Suppressor macrophage treated with lipopolysaccharide for 4 hours (primary cell): Measurements from ENCODE around the gene NTMT2.
"Not testable (repeated sequence)": the region's sequence is repeated elsewhere in the genome, so short reads cannot be mapped to it uniquely, and the experiment has no call there.

Source experiments
- DNase-seq: peaks from one replicate; pipeline ENCODE4 v3.0.0-alpha.2; 2020

NTMT2 gene

DNA sequence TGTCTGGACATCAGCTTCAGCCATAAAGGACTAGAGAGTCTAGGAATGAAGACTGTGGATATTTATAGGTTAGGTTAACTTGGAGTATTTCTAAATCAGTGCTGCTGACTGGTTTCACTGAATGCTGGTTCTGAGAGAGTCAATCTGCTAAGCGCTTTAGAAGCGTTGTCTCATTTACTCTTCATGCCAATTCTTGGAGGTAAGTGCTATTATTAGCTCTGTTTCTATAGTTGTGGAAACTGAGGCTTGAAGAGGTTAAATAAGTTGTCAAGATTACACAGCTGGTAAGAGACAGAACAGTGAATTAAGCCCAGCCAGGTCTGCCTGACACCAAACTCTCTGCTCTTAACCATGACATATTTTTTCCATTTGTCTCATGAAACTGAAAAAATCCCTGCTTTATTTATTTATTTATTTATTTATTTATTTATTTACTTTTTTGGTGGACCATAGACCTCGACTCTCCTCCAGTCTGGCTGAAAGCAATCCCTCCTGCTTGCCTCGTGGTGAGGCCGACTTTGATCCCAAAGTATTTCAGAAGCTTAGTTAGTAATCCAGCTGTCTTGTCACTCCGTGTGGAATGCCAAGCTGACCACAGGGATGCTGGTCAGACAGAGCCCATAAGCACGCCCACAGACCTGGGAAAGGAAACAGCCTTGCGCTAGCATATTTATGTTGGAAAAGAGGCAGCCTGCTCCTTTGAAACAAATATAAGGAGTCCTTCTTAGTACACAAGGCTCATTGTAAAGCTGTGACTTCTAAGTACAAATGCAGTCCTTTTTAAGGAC lies 16.9 kb downstream of the NTMT2 start:
- DNase-seq: no peak

DNA sequence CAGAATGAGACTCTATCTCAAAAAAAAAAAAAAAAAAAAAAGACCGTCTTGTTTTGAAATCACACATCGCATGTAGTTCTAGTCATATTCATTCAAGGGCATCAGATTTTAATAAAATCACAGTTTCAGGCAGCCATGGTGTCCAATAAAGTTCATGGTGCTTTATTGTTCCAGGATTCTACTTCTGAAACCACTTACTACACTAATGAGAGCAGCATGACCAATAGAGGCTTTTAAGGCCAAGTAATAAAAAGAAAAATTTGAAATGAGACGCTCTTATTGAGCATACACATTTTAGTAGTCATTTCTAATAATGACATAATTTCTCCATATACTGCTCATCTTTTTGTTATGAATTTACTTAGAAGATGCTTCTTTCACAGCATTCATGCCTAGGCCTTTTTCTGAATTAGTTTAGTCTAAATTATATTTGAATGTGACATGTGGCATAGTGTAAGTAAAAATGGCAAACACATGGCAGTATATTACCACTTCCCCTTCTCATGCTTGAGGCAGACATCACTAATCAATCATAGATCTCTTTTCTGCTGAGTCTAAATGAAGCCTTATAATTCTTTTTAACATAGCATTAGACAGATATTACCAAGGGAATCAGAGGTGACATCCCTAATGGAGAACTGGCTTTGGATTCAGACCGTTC lies 18.5 kb downstream of the NTMT2 start:
- DNase-seq: no peak

DNA sequence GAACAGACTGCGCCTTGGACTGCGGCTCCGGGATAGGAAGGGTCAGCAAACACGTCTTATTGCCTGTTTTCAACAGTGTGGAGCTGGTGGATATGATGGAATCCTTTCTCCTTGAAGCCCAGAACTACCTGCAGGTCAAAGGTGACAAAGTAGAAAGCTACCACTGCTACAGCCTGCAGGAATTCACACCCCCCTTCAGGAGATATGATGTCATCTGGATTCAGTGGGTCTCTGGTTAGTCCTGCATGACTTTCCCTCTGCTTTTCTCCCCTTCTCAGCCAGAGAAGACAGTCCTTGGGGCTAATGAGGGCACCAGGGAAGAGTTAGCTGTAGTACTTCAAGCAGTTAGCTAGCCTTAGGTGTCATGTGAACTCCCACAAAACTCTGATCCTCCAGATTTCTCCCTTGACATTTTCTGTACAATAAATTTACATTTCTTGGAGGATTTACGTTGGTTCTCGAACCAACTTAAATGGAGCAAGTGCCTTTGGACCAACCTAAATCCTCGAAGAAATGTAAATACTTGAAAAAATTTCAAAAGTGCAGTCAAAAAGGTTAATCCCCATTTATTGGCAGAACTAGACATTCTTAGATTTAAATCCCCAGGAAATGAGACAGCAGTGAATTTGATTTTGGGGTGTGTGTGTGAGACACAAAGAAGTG lies 20.9 kb downstream of the NTMT2 start:
- no peak for DNase-seq

DNA sequence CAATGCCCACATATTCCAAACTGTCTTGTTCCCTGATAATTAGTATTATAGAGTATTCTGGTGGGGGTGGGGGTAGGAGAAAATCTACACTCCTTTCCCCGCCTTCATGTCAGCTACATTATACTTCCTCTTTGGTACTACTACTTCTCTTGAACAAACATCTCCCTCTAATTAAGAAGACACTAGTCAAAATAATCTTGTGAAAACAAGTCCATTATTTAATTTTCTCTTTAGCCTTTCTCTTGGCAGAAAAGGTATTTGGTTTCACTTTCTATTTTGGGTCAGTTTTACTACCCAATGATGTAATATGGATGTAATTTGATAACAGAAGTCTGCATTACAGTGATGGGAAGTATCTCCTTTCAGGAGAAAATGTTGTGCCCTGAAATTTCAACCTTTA lies 22.5 kb downstream of the NTMT2 start:
- no peak for DNase-seq

DNA sequence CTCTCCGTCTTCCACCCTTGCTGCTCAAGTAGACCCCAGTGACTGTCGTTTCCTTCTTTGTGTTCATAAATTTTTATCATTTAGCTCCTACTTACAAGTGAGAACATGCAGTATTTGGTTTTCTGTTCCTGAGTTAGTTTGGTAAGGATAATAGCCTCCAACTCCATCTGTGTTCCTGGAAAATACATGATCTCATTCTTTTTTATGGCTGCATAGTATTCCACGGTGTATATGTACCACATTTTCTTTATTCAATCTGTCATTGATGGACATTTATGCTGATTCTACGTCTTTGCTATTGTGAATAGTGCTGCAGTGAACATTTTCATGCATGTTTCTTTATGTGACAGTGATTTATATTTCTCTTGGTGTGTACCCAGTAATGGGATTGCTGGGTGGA lies 24.8 kb downstream of the NTMT2 start:
- not testable (repeated sequence) for DNase-seq

DNA sequence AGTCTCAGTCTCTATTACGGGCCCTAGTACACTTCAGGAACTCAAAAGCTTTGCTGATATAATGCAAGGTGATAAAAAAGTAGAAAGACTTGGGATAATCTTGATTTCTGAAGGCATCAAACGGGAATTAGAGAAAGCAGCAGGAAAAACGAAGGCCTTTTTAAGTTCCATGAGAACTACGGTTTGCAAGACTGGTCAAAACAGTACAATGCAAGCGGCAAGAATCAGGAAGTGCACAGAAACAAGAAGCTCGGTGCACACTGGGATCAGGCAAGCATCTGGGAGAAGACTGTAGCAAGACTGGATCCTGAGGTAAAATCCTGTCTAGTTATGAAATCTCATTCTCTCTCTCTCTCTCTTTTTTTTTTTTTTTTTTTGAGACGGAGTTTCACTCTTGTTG lies 28.6 kb downstream of the NTMT2 start:
- DNase-seq: no peak

DNA sequence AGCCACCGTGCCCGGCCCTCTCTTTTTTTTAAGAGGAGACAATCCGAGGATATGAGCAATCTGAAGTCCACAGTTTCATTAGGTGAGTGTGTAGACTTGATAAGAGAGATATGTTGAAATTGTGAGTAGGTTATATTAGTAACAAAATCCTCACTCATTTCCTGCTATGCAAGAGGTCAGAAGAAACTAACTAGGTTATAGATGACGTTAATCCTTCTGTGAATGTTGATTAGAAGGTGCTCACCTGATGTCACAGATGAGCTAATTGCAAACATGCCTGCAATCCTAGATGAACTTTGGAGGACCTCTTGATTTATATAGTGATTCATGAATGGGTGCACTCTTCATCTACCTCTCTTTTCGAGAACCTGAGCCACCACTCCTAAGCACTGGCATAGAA lies 29.3 kb downstream of the NTMT2 start:
- no peak for DNase-seq

DNA sequence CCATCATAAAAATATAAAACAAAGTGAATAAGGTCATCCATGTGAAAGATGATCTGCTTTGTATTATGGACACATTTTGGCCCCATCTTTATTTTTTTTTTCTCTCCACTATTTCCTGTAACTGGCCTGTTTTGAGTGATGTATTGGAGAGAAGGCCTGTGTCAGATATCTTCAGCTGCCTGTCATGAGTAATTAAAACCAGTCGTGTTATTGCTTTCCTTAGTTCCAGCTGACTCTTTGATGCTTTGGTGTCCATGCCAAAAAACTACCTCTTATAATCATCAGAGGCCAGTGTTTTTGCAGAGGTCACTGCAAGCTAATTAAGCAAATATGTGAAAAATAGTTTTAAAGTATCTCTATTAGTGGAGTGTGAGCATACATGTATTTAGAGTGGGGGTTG lies 29.7 kb downstream of the NTMT2 start:
- DNase-seq: no peak

DNA sequence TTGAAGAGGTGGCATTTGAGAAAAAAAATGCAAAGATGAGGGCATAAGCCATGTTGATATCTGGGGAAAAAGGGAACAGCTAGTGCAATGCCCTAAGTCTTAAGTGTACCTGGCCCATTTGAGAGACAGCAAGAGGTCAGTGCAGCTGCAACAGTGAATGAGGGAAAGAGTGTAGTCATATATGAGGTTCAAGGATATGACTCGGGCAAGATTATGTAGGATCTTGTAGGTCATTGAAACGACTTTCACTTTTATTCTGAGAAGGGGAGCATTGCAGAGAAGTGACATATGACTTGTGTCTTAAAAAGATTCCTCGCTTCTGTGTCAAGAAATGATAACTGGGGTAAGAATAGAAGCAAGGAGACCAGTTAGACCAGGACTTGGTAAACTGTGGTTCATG lies 31.0 kb downstream of the NTMT2 start:
- no peak for DNase-seq

DNA sequence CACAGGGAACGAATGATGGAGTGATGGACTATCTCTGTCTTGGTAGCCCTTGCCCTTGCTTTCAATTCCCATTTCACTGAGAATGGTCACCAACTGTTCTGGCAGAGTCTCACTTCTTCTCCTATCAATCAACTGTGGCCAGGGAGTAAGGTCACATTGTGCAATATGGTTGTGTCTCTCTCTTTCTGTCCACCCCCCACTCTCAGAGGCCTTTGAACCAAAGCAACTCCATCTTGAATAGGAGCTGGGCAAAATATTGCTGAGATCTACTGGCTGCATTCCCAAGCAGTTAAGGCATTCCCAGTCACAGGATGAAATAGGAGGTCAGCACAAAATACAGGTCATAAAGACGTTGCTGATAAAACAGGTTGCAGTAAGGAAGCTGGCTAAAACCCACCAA lies 36.7 kb downstream of the NTMT2 start:
- DNase-seq: no peak

DNA sequence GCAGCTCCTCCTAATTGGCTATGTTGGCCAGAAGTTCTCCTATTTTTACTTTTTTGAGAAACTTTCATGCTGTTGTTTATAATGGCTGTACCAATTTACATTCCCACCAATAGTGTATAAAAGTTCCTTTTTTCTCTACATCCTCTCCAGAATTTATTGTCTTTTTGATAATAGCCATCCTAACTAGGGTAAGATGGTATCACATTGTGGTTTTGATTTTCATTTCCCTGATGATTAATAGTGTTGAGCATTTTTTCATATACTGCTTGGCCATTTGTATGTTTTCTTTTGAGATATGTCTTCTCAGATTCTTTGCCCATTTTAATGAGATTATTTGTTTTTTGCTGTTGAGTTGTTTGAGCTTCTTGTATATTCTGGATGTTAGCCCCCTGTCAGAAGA lies 46.8 kb downstream of the NTMT2 start:
- DNase-seq: no peak

DNA sequence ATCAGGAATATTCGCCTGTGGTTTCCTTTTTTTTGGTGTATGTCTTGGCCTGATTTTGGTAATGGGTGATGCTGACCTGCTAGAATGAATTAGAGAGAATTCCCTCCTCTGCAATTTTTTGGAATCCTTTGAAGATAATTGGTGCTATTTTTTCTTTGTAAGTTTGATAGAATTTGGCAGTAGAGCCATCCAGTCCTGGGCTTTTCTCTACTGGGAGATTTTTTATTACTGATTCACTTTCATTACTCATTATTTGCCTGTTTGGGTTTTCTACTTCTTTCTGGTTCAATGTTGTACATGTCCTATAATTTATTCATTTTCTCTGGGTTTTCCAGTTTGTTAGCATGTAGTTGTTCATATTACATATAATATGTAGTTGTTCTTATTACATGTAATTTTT lies 48.7 kb downstream of the NTMT2 start:
- DNase-seq: no peak

DNA sequence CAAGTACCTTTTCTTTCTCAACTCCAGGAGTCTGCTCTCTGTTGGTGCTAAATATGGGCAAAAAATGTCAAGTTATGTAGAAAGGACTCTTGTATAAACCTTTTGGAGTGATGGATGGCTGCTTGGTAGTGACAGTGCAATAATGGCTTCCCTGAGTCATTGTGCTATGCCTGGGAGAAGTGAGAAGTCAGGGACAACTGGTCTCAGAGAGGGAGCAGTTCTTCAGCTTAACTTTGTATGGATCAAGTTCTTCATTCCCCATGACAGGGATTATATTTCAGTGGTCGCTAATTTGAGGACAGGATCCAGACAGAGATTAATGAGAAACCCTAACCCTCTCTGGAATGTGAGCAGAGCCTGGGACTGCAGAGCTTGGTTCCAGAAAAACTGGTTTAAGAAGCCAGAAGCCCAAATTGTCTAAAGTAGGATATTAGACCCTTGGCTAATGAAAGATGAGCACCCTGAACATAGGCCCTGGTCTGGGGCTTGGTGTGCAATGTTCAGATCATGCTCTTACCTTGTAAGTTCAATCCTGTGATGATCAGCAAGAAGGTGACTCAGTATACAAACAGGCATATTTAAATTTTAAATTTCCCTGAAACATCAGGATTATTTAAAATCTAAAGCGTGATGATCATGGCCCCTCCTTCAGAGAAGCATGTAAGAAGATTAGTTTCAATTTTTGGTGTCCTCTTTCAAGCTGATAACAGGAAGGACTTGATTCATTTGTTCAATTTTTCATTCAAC lies 50.9 kb downstream of the NTMT2 start:
- DNase-seq: no peak

DNA sequence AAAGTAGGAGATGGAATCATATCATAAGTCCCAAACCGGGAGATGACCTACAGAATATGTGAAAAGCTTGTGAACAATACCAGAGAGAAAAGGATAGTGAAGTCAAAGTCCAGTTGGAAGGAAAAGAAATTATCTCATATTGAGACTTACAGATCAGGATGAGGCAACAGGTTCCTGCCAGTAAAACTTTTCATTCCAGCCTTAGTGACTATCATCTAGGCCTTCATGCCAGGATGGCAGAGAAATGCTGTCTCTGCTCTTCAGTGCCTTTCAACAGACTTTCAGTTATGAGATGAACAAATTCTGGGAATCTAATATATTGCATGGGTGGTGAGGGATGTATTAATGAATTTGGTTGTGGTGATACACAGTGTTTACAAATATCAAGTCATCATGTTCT lies 52.3 kb downstream of the NTMT2 start:
- no peak for DNase-seq

DNA sequence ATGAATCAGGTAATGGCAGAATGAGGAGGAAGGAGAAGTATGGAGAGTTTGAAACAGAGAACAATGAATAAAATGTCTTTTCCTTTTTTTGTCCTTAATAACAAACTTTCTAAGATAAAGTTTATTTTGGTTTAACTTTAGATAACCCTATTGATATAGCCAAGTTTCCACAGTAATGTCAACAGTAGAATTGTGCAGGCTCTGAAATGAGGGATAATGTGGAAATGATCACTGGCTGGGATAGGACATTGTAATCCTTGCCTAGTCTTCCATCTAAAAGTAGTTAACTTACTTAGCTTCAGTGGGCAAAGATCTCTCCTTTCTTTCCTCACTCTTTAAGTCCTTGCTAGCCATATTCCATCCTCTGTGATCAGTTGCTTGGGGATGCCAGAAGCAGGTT lies 52.8 kb downstream of the NTMT2 start:
- DNase-seq: no peak

DNA sequence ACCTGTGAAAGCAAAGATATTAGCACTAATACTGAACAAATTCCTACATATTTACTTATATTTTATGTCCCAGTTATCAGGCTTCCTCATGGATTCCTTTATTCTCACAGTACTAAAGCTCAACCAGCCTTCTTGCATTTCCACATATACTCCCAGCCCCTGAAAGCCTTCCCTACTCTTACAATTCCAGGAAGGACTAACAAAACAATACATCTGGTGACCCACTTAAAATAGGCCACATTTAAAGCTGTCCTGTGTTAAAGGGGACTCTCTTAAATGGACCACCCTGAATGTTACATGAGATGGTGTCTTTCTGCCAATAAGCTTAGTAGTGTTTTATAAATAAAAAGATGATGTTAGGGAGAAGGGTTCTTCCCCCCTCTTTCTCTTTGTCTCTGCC lies 54.4 kb downstream of the NTMT2 start:
- no peak for DNase-seq

DNA sequence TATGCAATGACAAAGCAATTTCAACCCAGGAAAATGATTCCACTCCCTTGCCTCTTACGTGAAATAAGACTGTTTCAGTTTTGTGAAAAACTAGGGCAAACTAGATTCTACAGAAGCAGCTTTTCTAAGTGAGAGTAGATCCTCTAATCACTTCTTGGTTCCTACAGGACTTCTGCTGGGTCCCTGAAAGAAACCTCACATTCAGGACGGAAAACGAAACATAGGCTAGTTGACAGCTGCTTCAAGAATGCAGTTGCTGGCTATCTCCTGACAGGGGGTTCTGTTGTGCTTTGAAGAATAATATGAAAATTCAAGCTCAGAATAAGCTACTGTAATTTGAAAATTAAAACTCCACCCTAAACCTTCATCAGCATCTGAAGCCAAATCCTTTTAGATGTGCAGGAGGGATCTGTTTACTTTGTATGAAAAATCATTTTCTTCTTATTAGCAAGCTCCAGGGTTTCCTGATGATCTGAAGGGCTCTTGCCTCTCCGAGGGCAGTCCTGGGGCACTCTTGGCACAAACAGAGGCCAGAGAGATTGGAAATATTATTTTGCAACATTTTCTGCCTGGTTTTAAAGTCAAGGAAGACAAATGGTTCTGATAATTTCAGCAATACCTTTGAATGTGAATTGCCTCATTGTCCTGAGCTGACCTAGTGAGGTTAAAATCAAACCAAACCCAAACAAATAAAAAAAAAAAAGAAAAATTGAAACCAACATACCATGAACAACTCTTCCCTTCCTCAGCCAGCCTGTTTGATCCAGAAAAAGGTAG lies 55.0 kb downstream of the NTMT2 start:
- no peak for DNase-seq

DNA sequence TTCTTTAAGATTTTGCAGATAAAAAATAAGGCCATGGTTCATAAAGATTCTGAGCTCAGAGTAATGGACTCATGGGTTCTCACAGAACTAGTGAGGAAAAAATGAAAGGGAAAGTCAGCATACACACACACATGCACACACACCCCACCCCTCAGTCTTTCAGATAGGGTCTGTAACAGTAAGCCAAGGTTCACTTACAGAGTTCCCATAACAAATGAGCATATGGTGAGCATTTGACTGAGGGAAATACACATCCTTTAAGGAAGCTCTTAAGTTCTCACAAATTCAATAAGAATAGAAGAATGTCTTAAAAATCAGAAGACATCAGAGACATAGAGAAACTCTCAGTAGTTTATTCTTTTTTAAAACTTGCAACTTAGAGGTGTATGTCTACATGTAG lies 57.9 kb downstream of the NTMT2 start:
- no peak for DNase-seq

DNA sequence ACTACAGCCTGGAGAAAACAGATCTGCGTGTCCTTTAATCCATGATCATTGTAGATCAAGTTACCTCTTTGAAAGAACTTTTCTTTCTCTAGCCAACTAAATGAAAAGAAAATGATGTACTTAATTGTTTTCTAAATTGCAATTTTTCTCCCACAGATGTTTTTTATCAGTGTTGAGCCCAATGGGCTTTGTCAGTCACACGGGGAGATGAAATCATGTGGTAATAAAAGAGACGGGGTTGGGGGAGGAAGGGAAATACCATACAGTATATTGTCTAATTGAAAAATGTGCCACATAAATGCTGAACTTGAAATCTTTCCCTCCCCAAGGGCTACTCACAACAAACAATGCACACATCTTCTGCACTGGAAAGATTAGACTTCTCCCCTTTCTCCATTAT lies 58.4 kb downstream of the NTMT2 start:
- no peak for DNase-seq

DNA sequence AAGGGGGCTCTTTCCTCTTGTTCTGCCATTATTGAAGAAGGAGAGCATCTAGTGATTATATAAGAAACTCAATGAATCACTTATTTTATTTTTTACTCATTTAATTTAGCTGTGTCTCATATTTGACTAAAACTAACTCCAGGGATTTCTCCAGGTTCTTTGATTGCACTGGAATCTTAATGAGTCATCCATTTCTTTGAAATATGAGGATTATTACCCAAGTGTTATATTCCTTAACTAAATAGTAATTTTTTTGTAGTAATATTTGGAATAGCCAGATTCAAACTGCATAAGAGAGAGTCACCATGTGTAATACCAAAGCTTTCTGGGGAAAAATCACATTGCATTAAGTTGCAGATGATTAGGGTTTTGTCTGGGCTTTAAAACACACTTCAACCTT lies 59.5 kb downstream of the NTMT2 start:
- DNase-seq: peak; percentile 0

DNA sequence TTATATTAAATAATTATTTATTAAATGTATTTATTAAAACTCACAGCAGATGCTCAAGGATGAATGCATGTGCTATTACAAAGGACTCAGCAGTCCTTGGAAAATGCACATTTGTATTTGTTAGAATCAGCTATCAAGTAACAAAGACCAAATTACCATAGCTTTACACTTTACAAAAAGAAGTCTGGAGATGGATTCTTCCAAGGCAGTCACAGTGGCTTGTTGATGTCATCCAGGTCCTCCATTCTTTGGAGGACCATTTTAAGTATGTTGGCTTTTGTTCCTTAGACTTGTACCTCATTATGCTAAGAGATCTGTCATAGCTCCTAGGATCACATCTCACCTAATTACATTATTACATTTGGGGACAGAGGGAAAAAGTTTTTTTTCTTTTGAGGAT lies 63.4 kb downstream of the NTMT2 start:
- no peak for DNase-seq

DNA sequence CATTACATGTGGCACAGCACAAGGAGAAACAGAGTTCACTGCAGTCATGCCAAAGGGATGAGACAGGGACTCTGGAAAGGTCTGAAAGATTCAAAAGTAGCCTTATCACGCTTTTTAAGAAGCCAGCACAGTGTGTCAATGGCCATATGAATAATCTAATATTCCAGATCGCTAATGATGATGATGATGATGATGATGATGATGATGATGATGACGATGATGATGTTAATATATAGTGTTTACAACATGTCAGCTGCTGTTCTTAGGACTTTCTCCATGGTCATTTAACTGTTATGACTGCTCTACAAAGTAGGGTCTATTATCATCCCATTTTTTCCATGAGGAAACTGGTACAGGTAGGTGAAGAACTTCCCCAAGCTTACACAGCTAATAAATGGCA lies 64.4 kb downstream of the NTMT2 start:
- DNase-seq: no peak

DNA sequence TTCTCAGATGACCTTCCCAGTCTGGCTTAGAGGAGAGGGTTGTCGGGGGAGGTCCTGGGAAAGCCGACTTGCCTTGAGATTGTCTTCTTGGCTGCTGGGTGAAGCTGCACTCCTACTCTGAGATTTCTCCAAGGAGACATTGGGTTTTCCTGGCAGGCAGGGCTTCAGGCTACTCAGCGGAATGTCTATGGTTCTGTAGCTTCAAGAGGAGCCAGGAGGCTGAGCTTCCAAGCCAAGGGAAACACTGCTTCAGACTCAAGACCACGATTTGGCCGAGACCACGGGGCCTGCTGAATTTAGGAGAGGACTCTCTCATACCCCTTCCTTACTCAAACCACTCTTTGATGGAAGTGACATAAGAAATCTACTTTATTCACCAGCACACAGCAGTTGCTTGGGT lies 67.8 kb downstream of the NTMT2 start:
- DNase-seq: no peak
